NK-92 treated with Interleukin-12 subunit alpha and Interleukin-12 subunit beta, amount 100 ng/mL, for 24 hours (cell line): ENCODE data around the gene ADAM12.

Experiments
- DNase-seq: peaks from one replicate; lab custom pipeline; 2025; lab: John Stamatoyannopoulos, UW

Gene ADAM12

GRCh38 chr10:126210051-126210651, 178.1 kb downstream of the ADAM12 start:
- no peak for DNase-seq

DNA sequence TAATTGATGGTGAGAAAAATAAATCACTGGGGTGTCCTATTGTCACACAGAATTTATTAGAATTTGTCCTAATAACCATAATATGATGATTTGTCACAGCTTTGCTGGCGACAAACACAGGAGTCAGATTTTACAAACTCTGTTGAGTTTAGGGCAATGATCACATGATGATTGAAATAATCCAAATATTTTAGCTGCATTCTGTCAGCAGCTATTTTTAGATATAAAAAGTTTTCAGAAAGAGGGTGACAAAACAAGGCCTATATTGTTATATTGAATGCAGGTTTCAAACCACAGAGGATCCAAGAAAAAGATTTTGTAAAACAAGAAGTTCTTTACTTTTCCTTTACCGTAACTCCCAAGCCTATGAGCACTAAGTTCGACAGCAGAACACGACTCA, 178.8 kb downstream of the ADAM12 start:
- DNase-seq: no peak

DNA sequence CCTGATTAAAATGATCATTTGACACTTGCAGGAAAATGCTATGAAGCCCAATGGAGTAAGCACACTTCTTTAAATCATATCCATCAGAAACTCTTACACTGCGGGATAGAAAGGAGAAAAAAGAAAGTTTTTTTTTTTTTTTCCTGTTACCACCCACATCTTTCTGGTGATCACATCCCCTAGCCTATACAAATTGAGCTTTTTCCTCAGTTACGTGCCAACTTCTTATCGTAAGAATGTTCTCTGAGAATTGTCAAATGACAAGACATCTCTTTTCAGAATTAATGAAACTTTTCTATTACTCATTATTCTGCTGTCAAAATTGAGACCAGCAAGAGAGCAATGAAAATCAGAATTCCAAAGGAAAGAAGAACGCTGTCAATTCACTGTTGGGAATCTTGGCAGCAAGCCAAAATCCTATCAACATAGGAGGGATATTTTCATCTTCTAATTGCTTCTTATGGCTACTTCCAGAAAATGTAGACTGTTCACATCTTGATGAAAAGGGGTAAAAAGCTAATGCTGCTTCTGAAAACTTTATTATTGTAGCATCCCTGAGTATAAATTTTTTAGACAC, 179.5 kb downstream of the ADAM12 start:
- DNase-seq: no peak

DNA sequence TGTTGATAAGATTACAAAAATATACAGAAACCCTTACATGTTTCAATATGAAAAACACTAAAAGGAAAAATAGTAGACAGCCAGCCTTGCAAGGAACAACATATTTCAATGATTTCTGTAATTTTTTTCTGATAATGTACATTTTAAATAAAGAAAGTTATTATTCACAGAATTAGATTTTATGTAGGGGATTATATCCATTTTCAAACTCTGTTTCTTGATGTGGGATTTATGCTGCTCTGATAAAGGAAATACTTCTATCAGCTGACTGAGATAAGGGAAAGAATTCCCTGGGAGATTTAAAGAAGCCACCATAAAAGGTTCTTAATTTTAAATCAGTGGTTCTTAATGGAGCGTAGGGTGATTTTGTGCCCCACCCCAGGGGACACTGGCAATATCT, 180.4 kb downstream of the ADAM12 start:
- no peak for DNase-seq

GRCh38 chr10:126207313-126207771, 180.9 kb downstream of the ADAM12 start:
- DNase-seq: no peak

DNA sequence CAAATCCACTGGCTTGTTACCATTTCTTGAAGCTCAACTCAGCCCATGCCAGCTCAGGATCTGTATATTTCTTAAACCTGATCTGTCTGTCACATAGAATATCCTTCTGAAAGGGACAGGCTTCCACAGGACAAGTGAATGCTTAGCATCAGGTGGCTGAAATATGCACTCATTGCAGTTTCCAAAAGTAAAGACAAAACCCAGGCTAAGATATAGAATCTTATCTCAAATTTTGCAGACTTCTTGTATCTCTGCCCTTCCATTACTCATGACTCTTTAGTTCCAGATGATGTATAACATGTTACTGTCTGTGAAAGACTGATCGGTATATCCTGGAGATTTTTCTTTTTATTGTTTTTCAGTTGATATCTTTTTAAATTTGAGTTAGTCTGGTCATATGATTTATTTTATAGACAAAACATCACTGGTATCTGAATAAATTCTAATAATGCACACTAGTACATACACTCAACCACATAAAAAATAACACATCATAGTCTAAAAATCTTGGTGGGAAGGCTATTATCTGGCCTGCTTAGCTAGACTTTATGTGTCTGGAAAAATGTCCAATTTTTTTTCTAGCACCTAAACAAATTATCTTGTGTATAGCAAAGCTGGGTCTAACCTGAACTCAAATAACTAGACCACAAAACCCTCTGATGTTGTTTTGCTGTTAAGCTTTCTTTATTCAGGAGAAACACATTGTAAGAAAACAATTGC, 182.6 kb downstream of the ADAM12 start:
- no peak for DNase-seq

GRCh38 chr10:126204320-126204719, 184.0 kb downstream of the ADAM12 start:
- no peak for DNase-seq

- DNase-seq: no peak
These were observed 184.5 kb downstream of the ADAM12 start for GRCh38 chr10:126203746-126204145.

DNA sequence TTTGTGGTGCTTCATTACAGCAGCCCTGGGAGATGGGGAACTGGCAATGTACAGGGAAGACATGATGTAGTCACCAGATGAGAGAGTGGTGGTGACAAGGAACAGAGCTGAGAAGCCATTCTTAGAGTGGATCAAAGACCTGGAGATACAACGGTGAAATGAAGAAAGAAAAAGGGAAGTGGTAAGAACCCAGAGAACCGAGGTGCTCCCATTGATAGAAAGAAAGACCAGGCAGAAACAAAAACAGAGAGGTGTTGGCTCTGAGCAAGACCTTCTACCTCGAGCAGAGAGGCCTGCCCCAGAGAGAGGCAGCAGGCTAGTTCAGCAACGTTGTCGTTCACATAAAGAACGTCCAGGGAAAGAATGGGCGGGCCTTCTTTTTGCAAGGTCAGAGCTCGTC, 186.7 kb downstream of the ADAM12 start:
- no peak for DNase-seq

DNA sequence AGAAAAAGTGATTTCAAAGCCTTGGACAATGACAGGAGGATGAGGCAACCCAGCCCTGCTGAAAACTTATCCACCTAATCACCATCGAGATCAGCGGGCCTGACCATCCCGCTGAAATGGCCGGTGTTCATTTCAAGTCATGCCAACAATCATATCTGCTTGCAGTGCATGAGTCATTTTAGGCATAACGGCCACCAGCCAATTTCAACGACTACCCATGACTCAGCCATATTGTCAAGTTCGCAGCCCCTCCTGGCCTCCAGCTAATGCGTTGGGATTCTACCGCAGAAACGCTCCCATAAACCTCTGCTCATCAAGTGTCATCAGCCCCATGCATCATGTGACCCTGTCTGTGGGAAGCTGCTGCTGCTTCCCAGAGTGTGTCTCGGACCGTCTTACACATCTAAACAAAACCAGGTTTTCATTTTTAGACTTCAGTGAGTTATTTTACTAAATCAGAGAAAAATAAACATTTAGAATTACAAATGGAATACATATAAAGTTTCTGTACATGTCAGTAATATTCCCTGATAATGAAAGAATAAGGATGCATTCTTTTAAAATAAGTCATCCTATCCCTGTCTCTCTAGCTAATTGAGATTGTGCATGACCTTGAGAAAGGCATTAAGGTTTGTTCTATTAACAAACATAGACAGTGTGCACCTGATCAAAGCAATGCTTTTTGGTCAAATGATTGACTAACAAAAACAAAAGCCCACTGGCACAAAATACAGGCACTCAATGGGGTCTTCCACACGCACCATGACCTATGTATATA, 188.9 kb downstream of the ADAM12 start:
- no peak for DNase-seq

- no peak for DNase-seq
These were observed 189.6 kb downstream of the ADAM12 start for GRCh38 chr10:126198681-126199080.

DNA sequence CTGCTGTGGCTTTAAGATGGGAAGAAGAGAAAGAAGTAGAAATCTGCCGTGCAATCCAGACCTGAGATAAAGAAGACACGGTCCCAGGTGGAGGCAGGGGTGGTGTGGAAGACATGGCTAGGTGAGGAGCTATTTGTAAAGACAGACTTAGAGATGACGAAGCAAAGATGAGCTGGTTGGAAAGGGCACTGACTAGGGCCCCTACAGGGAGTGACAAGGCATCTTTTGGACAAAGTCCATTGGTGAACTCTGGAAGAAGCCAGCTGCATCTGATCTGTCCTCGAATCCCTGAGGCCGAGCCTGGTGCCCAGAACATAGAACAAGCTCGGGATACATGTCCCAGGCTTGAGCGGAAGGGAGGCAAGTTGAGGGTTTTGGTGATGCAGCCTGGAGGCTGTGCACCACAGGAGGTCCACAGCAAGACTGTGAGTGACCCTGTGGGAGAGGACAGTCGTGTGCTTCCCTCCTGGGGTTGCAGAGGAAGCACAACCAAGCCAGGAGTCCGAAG, 191.2 kb downstream of the ADAM12 start:
- no peak for DNase-seq

GRCh38 chr10:126196281-126196680, 192.0 kb downstream of the ADAM12 start:
- no peak for DNase-seq

GRCh38 chr10:126191192-126191591, 197.1 kb downstream of the ADAM12 start:
- no peak for DNase-seq

DNA sequence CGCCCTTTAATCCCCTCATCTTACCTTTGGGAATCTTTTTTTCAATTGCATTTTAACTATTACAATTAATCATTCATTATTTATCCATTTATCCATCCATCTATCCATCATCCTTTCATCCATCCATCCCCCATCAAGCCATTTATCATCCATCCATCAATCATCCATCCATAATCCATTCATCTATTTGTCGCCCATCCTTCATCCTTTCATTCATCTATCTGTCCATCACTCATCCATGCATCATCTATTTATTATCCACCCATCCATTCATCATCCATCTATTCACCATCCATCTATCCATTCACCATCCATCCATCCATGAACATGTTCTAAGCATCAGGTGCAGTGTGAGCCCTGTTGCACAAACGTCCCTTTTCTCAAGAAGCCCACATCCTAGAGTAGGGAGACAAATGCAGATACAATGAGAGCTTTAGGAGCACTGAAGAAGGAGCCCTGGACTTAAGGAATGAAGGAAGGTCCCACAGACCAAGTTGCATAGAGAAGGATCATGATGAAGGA, 199.5 kb downstream of the ADAM12 start:
- DNase-seq: no peak

- no peak for DNase-seq
These were observed 200.9 kb downstream of the ADAM12 start for GRCh38 chr10:126187399-126187798.

GRCh38 chr10:126186766-126187165, 201.5 kb downstream of the ADAM12 start:
- no peak for DNase-seq

DNA sequence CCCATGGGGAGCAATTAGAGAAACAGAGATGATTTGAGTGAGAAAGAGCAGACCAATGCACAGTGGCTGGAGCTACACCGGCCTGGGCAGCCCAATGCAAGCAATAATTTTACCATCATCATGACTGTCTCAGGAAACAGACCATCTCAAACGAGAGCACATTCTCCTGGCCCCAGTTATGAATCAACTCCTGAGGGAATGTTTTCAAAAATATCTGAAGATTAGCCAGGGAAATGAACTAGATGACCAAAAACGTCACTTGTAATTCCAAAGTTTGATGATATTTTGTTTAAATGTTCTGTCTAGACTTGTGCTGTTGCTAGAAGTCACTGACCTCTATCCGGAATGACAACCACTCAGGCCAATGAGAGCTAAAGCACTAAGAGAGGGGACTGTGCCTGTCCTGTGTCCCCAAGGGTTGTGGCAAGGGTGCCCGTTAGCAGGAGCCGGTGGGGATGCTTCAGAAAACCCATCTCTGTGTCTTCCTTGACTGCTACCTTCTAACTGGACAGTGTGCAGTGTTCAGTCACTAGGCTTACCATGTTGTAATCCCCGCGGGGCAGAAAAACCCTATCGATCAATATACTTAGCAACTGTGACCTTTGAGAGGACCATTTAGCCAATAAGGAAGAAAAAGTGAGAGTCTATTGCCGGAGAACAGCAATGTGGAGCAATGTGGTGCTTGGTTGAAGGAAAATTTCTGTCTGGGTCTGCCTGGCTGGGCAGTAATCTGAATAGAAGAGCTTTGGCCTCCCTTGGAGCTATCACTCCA, 202.4 kb downstream of the ADAM12 start:
- no peak for DNase-seq

DNA sequence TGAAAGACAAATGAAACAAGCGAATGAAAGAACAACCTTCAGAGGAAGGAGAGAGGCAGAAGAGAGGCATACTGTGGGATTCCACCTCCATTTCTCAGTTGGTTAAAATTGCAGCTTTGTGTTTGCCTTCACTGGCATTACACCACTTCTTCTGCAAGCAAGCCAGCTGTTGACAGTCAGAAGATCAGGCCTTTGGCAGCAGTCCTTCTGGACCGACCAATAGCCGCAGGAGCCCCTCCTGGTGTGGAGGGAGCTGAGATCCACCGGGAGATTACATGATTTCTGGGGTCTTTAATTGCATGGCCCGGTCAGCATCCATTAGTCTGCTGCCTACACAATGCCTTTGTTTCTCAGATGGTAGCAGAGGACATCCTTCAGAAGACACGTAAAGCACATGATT, 206.7 kb downstream of the ADAM12 start:
- DNase-seq: no peak

DNA sequence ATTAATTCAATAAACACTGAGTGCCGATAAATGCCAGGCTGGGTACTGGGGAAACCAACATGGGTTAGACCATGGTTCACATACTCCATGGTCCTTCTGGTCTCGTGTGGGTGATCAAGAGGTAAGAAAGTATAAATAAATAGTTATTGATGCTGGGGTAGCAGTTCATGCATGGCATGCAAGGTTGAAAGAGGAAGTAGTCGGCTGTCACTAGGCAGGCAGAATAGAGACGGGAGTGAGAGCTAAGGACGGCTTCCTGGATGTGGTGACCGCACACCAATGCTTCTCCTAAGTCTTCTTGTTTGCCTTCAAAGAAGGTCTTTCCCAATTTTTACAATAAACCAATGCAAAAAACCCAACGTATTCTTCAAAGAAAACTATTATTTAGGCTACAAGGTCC, 208.6 kb downstream of the ADAM12 start:
- no peak for DNase-seq

DNA sequence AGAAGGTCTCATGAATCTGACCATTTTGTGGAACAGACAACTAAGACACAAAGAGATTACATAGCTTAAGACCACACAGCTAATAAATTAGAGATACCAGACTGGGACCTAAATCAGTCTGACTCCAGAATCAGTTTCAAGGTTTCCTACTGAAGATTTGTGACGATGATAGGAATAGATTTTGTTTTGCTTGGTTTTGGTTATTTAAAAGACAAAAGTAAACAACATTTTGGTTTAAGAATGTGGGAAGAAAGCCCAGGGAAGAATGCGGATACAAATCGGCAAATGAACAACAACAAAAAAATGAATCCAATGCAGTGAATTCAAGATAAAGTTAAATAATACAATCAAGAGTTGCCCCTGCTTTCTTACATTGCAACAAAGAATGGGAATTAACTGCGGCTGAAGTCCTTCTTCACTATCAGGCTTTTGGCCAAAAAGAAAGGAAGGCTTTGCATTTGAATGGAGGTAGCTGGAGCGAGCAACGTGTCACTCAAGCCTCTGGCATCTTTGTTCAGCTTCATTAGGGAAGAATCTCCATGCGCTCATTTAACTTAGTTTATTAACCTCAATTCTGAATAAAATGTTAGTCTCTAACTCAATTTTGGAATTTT, 210.8 kb downstream of the ADAM12 start:
- no peak for DNase-seq
